HG03521 (cell line): ENCODE data around the gene ANGPTL8.

Source experiments
- ATAC-seq: cut with Tn5 transposase; IDR thresholded peaks from one replicate; pipeline ENCODE4 v1.9.1; 2021; ENCODE audit warnings: mild to moderate bottlenecking, moderate library complexity; ENCODE audit not compliant: unreplicated experiment

ANGPTL8 gene

GRCh38 chr19:11239377-11240000 is at the start of gene ANGPTL8:
ANGPTL8 (plus strand) TSS chr19:11239619; CDS start chr19:11239638, 19 bp downstream.
- ATAC-seq, result no peak

- ATAC-seq, result no peak
Measured at GRCh38 chr19:11190501-11190900, 48.9 kb upstream of the ANGPTL8 start.

GRCh38 chr19:11191273-11191755 is 48.1 kb upstream of the ANGPTL8 start:
- ATAC-seq, result no peak

GRCh38 chr19:11191934-11192333 is 47.5 kb upstream of the ANGPTL8 start:
- ATAC-seq, result no peak

- no peak for ATAC-seq
Measured at GRCh38 chr19:11192957-11193939, 46.2 kb upstream of the ANGPTL8 start.

GRCh38 chr19:11194173-11194572 is 45.2 kb upstream of the ANGPTL8 start:
- ATAC-seq, result no peak

- ATAC-seq, result no peak
Measured at GRCh38 chr19:11194656-11195558, 44.5 kb upstream of the ANGPTL8 start.

- ATAC-seq, result no peak
Measured at GRCh38 chr19:11195681-11196080, 43.7 kb upstream of the ANGPTL8 start.

- no peak for ATAC-seq
Measured at GRCh38 chr19:11196406-11197287, 42.8 kb upstream of the ANGPTL8 start.

- ATAC-seq, result peak; percentile 76
Measured at GRCh38 chr19:11197291-11198174, 41.9 kb upstream of the ANGPTL8 start, which contains the start of gene KANK2. KANK2 (minus strand) TSS chr19:11197545; CDS start chr19:11194511, 3,034 bp downstream.

GRCh38 chr19:11198175-11198534 is 41.3 kb upstream of the ANGPTL8 start:
- ATAC-seq, result no peak

- ATAC-seq, result no peak
Measured at GRCh38 chr19:11198769-11199424, 40.5 kb upstream of the ANGPTL8 start.

- no peak for ATAC-seq
Measured at GRCh38 chr19:11199517-11199916, 39.9 kb upstream of the ANGPTL8 start.

GRCh38 chr19:11200015-11200574 is 39.3 kb upstream of the ANGPTL8 start:
- ATAC-seq, result no peak

- no peak for ATAC-seq
Measured at GRCh38 chr19:11200931-11201330, 38.5 kb upstream of the ANGPTL8 start.

- ATAC-seq, result no peak
Measured at GRCh38 chr19:11201791-11202190, 37.6 kb upstream of the ANGPTL8 start.

GRCh38 chr19:11202488-11203193 is 36.8 kb upstream of the ANGPTL8 start:
- ATAC-seq, result no peak
